Activated gamma-delta T cell (primary cell): ENCODE results near the gene VMP1.

Source experiments
- DNase-seq: peaks from one replicate; lab custom pipeline; 2025; lab: John Stamatoyannopoulos, UW
- total RNA-seq, 2 donors: gene quantifications; one replicate each; lab custom pipeline; 2026; lab: John Stamatoyannopoulos, UW

The VMP1 gene
- total RNA-seq: 99.5 to 122 reads per million in 2 donors

DNA sequence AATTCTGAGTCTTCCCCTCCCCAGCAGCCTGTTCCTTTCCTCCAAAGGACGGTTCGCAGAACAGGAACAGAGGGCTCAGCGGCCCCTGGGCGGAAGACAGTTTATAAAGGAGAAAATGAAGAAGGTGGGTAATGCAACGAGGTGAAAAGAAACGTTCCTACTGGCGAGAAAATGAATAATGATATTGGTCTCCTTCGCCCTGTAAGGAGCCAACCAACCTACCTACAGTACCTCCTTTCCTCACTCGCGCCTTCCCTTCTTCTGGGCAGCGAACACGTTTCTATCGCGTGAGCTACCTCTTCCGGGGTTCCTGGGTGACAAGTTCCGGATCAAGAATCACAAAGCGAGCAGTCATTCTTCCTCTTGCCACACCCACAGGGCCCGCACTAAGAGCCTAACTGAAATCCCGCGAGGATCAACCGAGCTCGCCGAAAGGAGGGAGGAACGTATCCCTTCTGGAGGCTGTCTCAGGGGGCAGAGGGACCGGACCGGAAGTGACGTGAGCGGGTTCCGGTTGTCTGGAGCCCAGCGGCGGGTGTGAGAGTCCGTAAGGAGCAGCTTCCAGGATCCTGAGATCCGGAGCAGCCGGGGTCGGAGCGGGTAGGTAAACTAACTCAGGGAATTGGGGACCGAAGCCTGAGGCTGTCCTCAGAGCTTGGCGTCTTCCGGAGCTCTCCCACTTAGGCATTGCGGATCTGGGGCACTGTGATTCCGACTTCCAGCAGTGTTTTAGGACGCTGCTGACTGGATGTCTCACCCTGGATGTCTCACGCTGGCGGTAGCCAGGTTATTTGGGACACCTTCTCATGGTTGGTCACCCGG, at the start of gene VMP1, which contains the start of gene PTRH2:
VMP1 (plus strand) TSS at position 506 of the 822 bp plus-strand sequence. CDS start 23,793 bp downstream, outside the sequence.
PTRH2 (minus strand) TSS at position 282 of the 822 bp plus-strand sequence. CDS start 9,452 bp downstream, outside the sequence.
- peak; percentile 59 for DNase-seq

DNA sequence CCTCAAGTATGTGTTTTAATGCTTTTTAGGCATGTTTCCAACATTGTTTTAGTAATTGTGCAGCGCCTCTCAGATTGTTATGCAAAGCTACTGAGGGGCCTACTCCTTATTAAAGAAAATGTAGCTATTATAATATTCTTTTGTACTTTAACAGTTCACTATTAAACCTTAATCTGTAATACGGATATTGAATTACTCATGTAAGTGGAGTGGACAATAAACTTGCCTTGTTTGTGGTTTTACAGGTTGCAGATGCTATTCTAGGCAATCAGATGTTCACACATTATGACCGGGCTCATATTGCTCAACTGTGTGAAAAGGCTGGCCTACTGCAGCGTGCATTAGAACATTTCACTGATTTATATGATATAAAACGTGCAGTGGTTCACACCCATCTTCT, 41.2 kb upstream of the VMP1 start:
- no peak for DNase-seq

DNA sequence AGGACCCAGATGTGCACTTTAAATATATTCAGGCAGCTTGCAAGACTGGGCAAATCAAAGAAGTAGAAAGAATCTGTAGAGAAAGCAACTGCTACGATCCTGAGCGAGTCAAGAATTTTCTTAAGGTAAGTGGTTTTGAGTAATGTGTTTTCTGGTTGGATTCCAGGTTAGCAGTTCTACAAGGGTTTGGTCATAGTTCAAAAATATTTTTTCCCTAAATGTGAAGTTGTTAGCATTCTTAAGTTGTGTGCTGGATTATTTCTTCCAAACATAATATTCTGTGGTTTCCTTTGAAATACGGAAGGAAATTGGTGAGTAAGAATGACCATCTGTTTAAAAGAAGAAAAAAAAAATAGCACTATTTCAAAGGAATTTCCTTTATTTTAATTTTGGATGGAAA, 38.6 kb upstream of the VMP1 start:
- no peak for DNase-seq

DNA sequence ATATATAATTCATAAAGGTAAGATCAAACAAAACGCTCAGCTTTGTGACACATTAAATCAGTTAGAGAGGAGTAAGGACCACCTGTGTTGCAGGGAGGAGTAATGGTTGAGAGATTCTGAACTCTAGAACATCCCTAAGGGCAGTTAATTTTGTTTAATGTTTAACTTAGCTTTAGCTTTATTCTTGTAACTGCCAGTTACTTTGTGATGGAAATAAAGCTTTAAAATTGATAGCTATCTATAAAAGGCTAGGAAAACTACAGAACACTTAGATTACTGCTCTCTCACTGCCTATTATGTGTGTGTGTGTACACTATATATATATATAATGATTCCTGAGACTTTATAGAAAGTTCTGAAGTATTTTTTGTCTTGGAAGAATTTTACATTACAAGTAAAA, 38.0 kb upstream of the VMP1 start:
- DNase-seq: no peak

DNA sequence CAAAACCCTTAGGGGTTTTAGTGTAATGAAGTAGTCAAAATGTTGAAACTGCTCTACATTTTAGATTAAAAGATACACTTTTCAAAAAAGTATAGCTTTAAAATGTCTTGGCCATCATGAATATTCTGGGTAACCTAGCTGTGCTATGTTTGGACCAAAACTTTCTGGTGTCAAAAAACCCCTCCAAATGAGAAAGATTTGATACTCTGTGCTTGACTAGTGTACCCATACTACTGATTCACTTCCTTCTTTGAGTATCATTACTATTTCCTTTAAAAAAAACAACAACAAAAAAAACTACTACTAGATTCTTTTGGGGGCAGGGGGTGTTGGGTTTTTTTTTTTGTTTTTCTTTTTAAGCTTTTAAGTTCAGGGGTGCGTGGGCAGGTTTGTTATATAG, 37.5 kb upstream of the VMP1 start:
- no peak for DNase-seq

DNA sequence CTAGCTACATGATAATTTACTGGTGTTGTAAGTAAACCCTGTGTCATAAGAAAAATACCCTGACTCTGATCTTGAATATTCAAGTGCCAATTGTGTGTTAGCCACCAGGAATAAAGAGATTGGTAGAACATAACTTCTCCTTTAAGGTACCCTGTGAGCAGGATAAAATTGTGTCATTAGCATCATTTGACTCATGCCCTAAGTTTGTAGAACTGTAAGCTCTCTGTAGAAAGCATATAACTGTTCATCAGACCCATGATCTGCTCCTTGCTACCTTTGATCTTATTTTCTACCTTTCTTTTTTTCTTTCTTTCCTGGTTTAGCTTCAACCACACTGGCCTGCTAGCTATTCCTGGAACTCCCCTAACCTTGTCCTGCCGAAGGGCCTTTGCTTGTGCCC, 36.1 kb upstream of the VMP1 start:
- DNase-seq: no peak

DNA sequence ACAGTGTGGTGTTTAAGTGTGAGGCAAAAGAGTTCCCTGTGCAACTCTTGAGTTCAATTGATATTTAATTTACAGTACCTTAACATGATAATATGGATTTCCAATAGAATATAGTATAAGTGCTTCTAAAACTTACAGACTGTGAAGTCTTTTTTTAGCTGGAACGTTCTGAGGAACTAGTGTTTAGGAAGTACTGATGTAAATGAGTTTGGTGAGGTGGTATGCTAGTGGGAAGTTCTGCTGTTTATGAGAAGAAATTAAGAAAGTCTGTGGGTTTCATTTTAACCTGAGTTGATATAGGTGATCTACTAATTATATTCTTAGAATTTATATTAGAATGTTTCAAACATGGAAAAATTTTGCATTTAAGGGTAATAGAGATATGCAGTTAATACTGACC, 32.2 kb upstream of the VMP1 start:
- no peak for DNase-seq

DNA sequence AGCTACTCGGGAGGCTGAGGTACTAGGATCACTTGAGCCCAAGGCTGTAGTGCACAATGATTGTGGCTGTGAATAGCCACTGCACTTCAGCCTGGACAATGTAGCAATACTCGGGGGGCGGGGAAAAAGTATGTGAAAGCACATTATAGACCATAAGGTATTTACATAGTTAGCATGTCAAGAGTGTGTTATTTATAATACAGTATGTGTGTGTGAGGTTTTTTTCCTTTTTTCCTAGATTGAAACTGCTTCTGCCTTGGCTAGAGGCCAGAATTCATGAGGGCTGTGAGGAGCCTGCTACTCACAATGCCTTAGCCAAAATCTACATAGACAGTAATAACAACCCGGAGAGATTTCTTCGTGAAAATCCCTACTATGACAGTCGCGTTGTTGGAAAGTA, 30.7 kb upstream of the VMP1 start:
- DNase-seq: no peak

DNA sequence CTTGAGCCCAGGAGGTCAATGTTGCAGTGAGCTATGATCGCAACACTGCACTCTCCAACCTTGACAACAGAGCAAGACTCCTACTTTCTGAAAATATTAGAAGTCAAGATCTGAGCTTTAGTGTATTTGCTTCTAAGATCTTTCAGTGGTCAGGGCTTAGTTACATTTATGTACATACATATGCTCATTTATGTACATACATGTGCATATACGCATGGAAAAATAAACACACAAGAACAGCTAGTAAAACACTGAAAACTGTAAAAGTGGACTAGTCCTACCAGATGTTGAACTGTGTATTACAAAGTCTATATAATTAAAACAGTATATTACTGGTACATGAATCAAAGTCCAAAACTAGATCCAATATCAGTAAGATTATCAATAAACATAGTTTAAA, 28.5 kb upstream of the VMP1 start:
- DNase-seq: no peak

DNA sequence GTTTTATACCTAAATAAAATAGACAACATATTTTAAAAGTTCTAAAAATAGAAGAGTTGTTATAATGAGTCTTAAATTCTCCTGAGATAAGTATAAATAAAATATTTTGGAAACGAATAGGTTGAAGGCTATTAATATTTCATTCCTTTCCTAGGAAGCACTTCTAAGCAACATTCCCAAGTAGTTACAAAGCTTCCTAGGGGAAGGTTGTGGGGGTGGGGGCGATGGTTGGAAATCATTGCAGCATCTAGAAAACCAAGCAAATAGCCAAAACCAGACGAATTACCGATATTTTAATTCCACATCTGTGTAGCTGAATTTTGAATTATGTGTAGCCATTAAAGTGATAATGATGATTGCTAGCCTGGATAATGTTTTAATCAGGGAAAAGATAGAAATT, 27.1 kb upstream of the VMP1 start:
- no peak for DNase-seq

DNA sequence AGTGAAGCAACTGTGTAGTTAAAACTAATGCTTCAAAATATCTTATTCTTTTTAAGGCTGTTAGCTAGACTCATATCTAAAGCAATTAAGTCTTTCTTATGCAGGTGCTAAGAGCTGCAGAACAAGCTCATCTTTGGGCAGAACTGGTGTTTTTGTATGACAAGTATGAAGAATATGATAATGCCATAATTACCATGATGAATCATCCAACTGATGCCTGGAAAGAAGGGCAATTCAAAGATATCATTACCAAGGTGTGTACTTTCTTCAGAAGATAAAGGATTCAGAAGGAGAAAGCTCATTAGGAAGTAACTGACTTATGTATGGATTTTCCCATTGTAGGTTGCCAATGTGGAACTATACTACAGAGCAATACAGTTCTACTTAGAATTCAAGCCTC, 24.2 kb upstream of the VMP1 start:
- DNase-seq: no peak

DNA sequence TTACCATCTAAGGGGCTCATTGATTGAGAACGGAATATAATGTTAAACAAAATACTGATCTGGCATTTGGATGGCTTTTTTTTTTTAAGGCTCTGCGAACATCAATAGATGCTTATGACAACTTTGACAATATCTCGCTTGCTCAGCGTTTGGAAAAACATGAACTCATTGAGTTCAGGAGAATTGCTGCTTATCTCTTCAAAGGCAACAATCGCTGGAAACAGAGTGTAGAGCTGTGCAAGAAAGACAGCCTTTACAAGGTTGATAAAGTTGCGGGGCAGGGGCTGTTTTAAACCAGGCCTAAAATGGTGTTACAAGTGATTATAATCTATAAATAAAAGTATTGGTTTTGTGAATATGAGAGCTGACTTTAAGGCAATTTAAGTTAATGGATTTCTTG, 22.5 kb upstream of the VMP1 start:
- DNase-seq: no peak

DNA sequence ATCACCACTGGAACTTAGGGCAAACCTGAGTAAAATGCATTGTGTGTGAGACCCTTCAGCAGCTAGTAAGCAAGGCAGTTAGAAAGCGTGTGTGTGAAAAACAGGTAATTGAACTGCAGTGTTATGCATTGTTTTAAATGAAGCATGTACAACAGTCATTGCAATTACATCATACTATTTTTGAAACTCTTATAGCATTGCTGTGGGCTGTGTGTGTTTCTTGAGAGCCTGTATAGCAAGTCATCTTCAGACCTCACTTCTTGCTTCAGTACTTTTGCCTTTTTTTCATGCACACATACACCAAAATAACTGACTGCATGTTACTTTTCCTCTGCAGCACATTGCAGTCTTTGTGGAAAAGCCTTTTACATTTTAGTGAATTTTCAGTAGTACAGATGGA, 19.4 kb upstream of the VMP1 start:
- no peak for DNase-seq

DNA sequence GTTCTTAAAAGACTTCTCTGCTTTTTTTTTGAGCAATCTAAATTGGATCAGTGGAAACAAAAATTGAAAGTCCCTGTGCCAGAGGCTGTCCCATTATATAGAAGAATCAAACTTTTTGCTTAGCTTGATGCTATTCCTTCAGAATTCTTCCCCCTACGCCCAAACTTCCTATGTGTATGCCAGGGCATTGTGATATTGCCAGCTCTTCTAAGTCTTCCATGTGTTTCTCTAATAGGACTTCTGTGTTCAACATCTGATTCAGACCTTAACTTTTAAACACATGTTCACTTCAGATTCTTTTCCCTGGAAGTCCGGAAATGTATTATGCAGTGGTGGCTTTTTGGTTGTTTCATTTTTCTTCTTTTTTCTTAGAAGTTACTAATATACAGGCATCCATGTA, 19.0 kb upstream of the VMP1 start:
- no peak for DNase-seq

DNA sequence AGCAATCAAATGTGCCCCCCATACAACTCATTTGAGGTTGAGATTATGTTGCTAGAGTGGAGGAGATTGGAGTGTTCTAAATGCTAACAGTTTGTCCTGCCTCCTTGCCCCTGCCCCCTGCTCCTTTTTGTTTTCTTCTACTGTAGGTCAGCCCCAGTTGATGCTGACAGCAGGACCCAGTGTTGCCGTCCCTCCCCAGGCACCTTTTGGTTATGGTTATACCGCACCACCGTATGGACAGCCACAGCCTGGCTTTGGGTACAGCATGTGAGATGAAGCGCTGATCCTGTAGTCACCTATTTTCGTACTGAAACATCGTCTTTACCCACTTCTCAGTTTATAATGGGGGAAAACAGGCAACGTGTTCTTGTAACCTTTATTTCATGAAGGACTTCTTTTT, 13.9 kb upstream of the VMP1 start:
- no peak for DNase-seq

DNA sequence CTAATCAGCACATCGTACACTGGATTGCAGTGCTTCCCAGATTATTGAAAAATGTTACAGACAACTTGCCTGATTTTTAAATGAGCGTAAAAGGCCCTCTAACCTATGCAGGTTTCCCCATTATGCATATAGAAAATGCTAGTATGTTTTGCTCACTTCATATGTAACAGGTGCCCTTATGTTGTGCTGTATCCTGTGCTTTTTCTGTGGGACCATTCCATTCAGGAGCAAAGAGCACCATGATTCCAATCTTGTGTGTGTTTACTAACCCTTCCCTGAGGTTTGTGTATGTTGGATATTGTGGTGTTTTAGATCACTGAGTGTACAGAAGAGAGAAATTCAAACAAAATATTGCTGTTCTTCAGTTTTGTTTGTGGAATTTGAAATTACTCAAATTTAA, 13.1 kb upstream of the VMP1 start:
- DNase-seq: no peak

DNA sequence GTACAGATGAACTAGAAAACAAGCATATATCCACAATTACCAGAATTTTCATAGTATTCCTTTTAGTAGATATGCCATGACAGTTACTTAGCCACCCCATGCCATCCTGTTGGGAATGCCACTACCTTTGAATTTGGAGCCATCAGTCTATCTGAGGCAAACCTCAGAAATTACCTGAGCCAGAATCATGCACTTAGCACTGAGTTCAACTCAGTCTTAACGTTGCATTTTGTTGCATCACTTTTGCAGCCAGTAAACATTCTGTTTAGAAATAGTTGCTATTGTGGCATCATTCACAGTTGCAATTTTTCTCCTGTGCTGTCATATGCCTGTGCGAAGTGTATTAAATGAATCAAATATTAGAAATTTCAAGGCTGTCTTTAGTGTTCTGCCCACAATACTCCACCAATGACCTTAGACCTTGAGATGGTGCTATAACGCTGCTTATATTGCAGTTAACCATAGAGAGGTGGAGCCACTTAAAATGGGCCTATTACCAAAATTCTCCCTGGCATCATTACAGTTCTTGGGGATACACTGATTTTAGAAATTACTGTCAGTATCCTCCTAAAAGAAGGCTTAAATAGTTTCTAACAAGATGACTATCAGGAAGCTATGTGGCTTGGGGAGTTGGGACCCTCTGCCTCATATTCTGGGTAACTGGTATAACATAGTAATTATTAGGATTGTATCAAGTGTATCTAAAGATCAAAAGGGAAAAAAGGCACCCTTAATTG, 11.3 kb upstream of the VMP1 start:
- no peak for DNase-seq

DNA sequence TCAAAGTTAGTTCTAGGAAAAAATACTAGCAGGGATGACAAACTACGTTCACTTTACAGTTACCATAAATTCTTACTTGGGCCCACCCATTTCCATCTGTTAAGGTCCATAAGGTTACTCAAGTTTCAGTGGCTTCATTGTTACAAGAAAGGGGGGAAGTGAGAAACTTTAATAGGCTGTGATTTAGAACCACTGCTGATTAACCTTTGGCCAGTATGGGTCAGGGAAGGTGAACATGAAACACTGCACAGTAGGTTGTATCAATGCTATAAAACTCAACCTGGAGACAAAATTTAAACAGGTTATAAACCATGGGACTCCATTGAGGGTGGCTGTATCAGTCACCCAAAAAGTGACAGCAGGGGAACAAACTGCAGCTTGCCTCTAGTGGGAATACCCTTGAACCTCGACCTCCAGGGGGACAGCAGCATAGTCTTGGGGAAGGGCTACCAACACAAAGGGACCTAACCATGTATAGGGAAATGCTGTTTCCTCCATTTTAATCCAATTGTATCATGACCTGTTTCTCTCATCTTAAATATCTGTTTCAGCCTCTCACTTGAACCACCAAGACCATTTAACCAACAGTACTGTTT, 10.7 kb upstream of the VMP1 start:
- DNase-seq: no peak

DNA sequence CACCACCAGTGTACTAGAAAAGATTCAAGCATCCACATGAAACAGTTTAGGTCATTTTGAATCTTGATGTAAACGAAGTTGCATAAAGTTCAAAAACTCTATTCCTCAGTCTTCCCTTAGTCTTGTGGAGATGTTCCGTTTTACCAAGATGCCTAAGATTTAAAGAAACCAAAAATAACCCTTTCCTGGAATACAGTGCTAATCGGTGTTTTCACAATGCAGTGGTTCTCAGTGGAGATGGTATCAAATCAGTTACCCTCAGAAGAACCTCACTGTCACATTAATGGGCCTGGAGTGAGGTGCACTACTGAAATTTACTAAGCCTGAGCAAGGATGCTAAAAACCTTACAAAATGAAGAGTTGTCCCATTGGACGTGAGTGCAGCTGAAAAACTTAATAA, 9.3 kb upstream of the VMP1 start:
- DNase-seq: no peak

DNA sequence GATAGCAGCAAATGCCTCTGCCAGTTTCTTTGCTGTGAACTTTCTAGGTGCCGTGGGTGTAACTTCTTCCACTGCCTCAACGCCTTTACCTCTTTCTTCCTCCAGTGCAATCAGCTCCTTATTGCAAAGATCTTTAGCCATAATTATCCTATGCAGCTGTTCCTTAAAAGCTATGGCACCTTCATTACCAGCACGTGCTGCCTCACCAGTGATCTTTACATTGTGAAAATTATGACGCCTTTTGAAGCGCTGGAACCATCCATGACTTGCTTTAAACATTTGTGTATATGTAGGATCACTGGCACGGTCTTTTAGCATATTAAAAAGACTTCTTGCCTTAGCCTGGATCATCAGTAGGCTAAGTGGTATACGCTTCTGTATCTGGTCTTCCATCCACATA, 8.2 kb upstream of the VMP1 start:
- DNase-seq: no peak

DNA sequence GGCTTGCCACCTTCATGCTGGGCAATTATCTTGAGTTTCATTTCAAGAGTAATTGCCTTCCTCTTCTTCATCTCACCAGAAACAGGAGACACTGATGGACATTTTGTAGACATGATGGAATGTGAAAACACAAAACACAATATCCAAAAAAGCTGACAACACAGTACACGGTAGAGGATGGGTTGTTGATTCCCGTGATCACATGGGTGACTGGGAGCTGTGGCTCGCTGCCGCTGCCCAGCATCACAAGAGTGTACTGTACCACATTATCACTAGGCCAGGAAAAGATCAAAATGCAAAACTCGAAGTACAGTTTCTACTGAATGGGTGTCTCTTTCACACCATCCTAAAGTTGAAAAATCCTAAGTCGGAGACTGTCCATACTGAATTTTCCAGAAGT, 7.7 kb upstream of the VMP1 start:
- no peak for DNase-seq

DNA sequence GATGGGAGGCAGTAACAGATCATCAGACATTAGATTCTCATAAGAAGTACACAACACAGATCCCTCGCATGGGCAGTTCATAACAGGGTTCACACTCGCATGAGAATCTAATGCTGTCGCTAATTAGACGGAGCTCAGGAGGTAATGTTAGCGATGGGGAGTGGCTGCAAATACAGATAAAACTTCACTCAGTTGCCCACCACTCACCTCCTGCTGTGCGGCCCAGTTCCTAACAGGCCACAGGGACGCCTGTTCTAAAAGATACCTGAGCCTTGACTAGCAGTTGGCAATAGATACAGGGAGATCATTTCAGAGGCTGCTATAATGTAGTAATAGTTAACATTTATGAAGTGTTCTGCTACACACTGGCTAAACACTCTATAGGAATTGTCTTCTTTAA, 5.2 kb upstream of the VMP1 start:
- no peak for DNase-seq

DNA sequence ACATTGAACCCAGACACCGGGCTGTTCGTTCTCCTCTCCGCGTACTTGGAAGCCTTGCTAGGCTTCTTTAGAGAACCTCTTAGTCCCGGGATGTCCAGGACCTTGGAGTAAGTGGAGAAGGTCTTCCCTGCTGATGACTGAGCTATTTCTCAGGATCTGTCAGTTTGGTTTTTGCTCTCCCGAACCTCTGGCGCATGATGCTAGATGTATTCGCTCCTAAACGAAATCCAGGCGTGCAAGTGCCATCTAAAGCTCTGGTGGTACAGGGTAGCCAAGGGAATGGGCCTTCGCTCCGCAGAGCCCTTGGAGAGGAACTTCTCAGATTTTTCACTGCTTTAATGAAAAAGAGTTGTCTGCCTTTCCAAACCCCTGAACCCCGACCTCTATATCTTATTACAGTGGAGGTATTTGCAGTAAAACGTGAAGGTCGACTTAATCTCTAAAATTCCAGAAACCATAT, 547 bp downstream of the VMP1 start:
- no peak for DNase-seq
